Smooth muscle cell (in vitro differentiated cells): ENCODE results near the gene CYBRD1. TPM values are rescaled to one million over a fixed set of nuclear protein-coding genes. Genes with fewer than 3 reads are reported as not detected.

Experiments used
- DNase-seq: peaks from one replicate; lab custom pipeline; 2025; ENCODE audit not compliant: unreplicated experiment; lab: John Stamatoyannopoulos, UW
- H2AFZ ChIP-seq: fragments of 200-600 bp; sonication (generic); 2 replicates; pipeline ENCODE4 v1.6.0; 2016; ENCODE audit warnings: antibody characterized with exemption, low read depth, mild to moderate bottlenecking
- H3F3A ChIP-seq: fragments of 200-600 bp; sonication (generic); 2 replicates; pipeline ENCODE4 v1.6.0; 2017; ENCODE audit warnings: antibody characterized with exemption, low read depth
- H3K27ac ChIP-seq: fragments of 200-600 bp; sonication (generic); 2 replicates; pipeline ENCODE4 v1.5.1; 2016; ENCODE audit warnings: low read depth, mild to moderate bottlenecking
- H3K27me3 ChIP-seq: fragments of 200-600 bp; sonication (generic); 2 replicates; pipeline ENCODE4 v1.6.1; 2016; ENCODE audit warnings: low read depth, mild to moderate bottlenecking
- H3K36me3 ChIP-seq: fragments of 200-600 bp; sonication (generic); 2 replicates; pipeline ENCODE4 v1.5.1; 2016; ENCODE audit warnings: low read depth
- H3K4me1 ChIP-seq: fragments of 200-600 bp; sonication (generic); 2 replicates; pipeline ENCODE4 v1.5.1; 2016; ENCODE audit warnings: low read depth
- H3K4me2 ChIP-seq: fragments of 200-600 bp; sonication (generic); 2 replicates; pipeline ENCODE4 v1.6.0; 2016; ENCODE audit warnings: mild to moderate bottlenecking
- H3K4me3 ChIP-seq: fragments of 200-600 bp; sonication (generic); 2 replicates; pipeline ENCODE4 v1.5.1; 2016; ENCODE audit warnings: mild to moderate bottlenecking
- H3K79me2 ChIP-seq: fragments of 200-600 bp; sonication (generic); 2 replicates; pipeline ENCODE4 v1.6.0; 2016; ENCODE audit warnings: low read depth, mild to moderate bottlenecking
- H3K9ac ChIP-seq: fragments of 200-600 bp; sonication (generic); 2 replicates; pipeline ENCODE4 v1.6.0; 2016; ENCODE audit warnings: low read depth
- H3K9me3 ChIP-seq: fragments of 200-600 bp; sonication (generic); replicated peaks from 2 replicates; pipeline ENCODE4 v1.5.1; 2016; ENCODE audit warnings: low read depth
- H4K20me1 ChIP-seq: fragments of 200-600 bp; sonication (generic); 2 replicates; pipeline ENCODE4 v1.6.0; 2016; ENCODE audit warnings: low read depth
- WGBS: methylation state at CpG from one replicate; pipeline ENCODE4 v1.1.7; 2016; ENCODE audit warnings: low lambda C conversion rate; 5-methylcytosine and 5-hydroxymethylcytosine counted together
- polyA plus RNA-seq: library from polyadenylated mRNA; unstranded; fragments of >200 nt; fragmentation: Nextera tagmentation; extraction: Ambion mirVana; gene quantifications from 2 replicates; pipeline ENCODE4 v1.2.1, GENCODE V29; 2016
- total RNA-seq: library from RNA; depleted of rRNA; stranded (reverse); fragments of >200 nt; gene quantifications from 2 replicates; pipeline ENCODE4 v1.2.3, GENCODE V29; 2014
- TF ChIP-seq, protein P1 (sequence below): fragments of 200-600 bp; sonication (generic); IDR thresholded peaks from 2 replicates; pipeline ENCODE4 v1.5.1; 2017; ENCODE audit warnings: borderline replicate concordance, mild to moderate bottlenecking, antibody characterized with exemption; ENCODE audit not compliant: insufficient read depth, poor library complexity, severe bottlenecking

The CYBRD1 gene
- total and polyA plus RNA-seq, 2 experiments from 2014 or later = 41.3 to 61.5 TPM

GRCh38 chr2:171513719-171514160, 8.5 kb upstream of the CYBRD1 start:
- 35% methylated on average over 3 of the region's 3 CpGs for WGBS
- no peaks in the 10 kb centered on the region for H3K4me1 ChIP-seq

GRCh38 chr2:171514908-171515582, 7.2 kb upstream of the CYBRD1 start:
- Histone ChIP-seq H3K36me3 (no peaks in the 10 kb centered on the region), H4K20me1 (no peaks in the 10 kb centered on the region), H3K4me1 (no peaks in the 10 kb centered on the region), H3K4me3 (no peak overlapping the region), H3K79me2 (no peaks in the 10 kb centered on the region), H2AFZ (no peak overlapping the region), H3K27me3 (no peaks in the 10 kb centered on the region), H3K9me3 (no peaks in the 10 kb centered on the region), H3K9ac (no peak overlapping the region), H3K4me2 (no peak overlapping the region), H3K27ac (no peak overlapping the region), H3F3A (no peaks in the 10 kb centered on the region)
- WGBS = 94% methylated on average over 3 of the region's 3 CpGs
- TF ChIP-seq, protein P1, sequence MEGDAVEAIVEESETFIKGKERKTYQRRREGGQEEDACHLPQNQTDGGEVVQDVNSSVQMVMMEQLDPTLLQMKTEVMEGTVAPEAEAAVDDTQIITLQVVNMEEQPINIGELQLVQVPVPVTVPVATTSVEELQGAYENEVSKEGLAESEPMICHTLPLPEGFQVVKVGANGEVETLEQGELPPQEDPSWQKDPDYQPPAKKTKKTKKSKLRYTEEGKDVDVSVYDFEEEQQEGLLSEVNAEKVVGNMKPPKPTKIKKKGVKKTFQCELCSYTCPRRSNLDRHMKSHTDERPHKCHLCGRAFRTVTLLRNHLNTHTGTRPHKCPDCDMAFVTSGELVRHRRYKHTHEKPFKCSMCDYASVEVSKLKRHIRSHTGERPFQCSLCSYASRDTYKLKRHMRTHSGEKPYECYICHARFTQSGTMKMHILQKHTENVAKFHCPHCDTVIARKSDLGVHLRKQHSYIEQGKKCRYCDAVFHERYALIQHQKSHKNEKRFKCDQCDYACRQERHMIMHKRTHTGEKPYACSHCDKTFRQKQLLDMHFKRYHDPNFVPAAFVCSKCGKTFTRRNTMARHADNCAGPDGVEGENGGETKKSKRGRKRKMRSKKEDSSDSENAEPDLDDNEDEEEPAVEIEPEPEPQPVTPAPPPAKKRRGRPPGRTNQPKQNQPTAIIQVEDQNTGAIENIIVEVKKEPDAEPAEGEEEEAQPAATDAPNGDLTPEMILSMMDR = no peak
- no peak for DNase-seq

More at GRCh38 chr2:171513719-171514160, 8.5 kb upstream of the CYBRD1 start:
- H3K4me3 ChIP-seq = no peak overlapping the region
- H2AFZ ChIP-seq = no peak overlapping the region
- no peaks in the 10 kb centered on the region for H3K79me2 ChIP-seq
- no peaks in the 10 kb centered on the region for H4K20me1 ChIP-seq
- H3K9ac ChIP-seq = no peak overlapping the region
- TF ChIP-seq, protein P1 = no peak
- no peaks in the 10 kb centered on the region for H3K27me3 ChIP-seq
- H3K9me3 ChIP-seq = no peaks in the 10 kb centered on the region
- no peak for DNase-seq
- H3K4me2 ChIP-seq = no peak overlapping the region
- no peaks in the 10 kb centered on the region for H3F3A ChIP-seq
- no peaks in the 10 kb centered on the region for H3K36me3 ChIP-seq
- no peak overlapping the region for H3K27ac ChIP-seq

DNA sequence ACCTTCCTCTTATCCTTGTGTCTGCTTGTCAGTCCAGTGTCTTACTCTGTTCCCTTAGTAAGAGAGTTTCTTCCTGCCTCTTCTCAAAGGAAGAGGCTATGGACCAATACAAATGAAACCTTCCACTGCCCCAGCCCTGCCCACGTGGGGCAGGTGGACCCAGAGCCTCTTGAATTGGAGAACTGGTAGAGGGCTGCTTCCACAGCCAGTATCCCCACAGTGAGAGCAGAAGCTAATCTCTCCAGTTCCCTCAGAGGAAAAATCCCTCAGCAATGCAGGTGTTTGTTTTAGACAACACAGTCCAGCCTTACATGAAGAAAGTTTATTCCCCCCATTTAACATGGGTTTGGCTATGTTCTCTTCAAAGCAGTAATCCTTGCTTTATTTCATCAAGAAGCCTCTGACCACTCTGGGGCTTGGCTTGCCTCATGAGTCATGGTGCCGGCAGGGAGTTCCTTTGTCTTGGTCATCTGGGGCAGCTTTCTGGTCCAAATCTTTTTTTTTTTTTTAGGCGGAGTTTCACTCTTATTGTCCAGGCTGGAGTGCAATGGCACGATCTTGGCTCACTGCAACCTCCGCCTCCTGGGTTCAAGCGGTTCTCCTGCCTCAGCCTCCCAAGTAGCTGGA, 6.5 kb upstream of the CYBRD1 start:
- H3K9ac ChIP-seq = no peak overlapping the region
- H4K20me1 ChIP-seq = no peaks in the 10 kb centered on the region
- H3K36me3 ChIP-seq = no peaks in the 10 kb centered on the region
- TF ChIP-seq, protein P1 = no peak
- no peaks in the 10 kb centered on the region for H3K79me2 ChIP-seq
- H3K4me3 ChIP-seq = no peak overlapping the region
- H3K4me2 ChIP-seq = no peak overlapping the region
- 63% methylated on average over 6 of the region's 6 CpGs for WGBS
- no peaks in the 10 kb centered on the region for H3K4me1 ChIP-seq
- H3F3A ChIP-seq = no peaks in the 10 kb centered on the region
- no peaks in the 10 kb centered on the region for H3K9me3 ChIP-seq
- DNase-seq = no peak
- H3K27ac ChIP-seq = no peak overlapping the region
- no peaks in the 10 kb centered on the region for H3K27me3 ChIP-seq
- H2AFZ ChIP-seq = no peak overlapping the region
